Sigmoid colon (tissue), 7 donors: ENCODE results near the gene NADSYN1. TPM values are rescaled to one million over a fixed set of nuclear protein-coding genes. Genes with fewer than 3 reads are reported as not detected.
"Not testable (repeated sequence)": the region's sequence is repeated elsewhere in the genome, so short reads cannot be mapped to it uniquely, and the experiment has no call there.

Source experiments
- DNase-seq: peaks from one replicate; pipeline ENCODE4 v3.0.0-alpha.2; 2019
- H3K27ac ChIP-seq, 4 donors: fragments of 200-600 bp; sonication (generic); one replicate each; pipeline ENCODE4 v1.5.1; 2016 to 2019; ENCODE audit warnings: mild to moderate bottlenecking in 1 of 4
- H3K27me3 ChIP-seq, 3 donors: fragments of 200-600 bp; sonication (generic); one replicate each; pipeline ENCODE4 v1.5.1; 2019; ENCODE audit warnings: mild to moderate bottlenecking in 1 of 3
- H3K36me3 ChIP-seq, 4 donors: fragments of 200-600 bp; sonication (generic); one replicate each; pipeline ENCODE4 v1.5.1; 2016 to 2019
- H3K4me1 ChIP-seq, 4 donors: fragments of 200-600 bp; sonication (generic); one replicate each; pipeline ENCODE4 v1.5.1; 2017 to 2019
- H3K4me3 ChIP-seq, 4 donors: fragments of 200-600 bp; sonication (generic); one replicate each; pipeline ENCODE4 v1.5.1; 2017 to 2019; ENCODE audit warnings: mild to moderate bottlenecking in 2 of 4, moderate library complexity in 1 of 4
- H3K9me3 ChIP-seq, 4 donors: fragments of 200-600 bp in 3 of 4; sonication (generic) in 3 of 4; one replicate each; pipeline versions ENCODE4 v1.5.1 to v1.6.1; 2013 to 2019
- EP300 ChIP-seq, 4 donors: sonication (generic); formaldehyde crosslinking; IDR thresholded peaks; one replicate each; pipeline ENCODE4 v1.6.1; 2017; ENCODE audit warnings: antibody characterized with exemption in 4 of 4
- POLR2A ChIP-seq, 2 donors: fragments of 450-650 bp; IDR thresholded peaks; one replicate each; pipeline ENCODE4 v1.6.1; 2016; ENCODE audit warnings: antibody characterized with exemption in 2 of 2, mild to moderate bottlenecking in 2 of 2, moderate library complexity in 2 of 2
- POLR2AphosphoS5 ChIP-seq, 4 donors: sonication (generic); formaldehyde crosslinking; IDR thresholded peaks; one replicate each; pipeline ENCODE4 v1.6.1; 2017; ENCODE audit warnings: antibody characterized with exemption in 4 of 4
- WGBS, 2 donors: extraction: QIAGEN DNeasy Blood & Tissue Kit; methylation state at CpG; one replicate each; pipeline ENCODE4 v1.1.7; 2013; 5-methylcytosine and 5-hydroxymethylcytosine counted together
- intact Hi-C: fragments of 100-400 bp; cut with DNase I; formaldehyde crosslinking; loops from one replicate; pipeline ENCODE4 v1.15.1; 2023
- polyA plus RNA-seq, 3 donors: library from polyadenylated mRNA; stranded (reverse); fragments of 200-250 nt; gene quantifications; one replicate each; pipeline ENCODE4 v1.2.3, GENCODE V29; 2013
- total RNA-seq, 4 donors: library from RNA; depleted of rRNA; stranded (reverse); fragments of >200 nt; gene quantifications; one replicate each; pipeline ENCODE4 v1.1.0, GENCODE V29; 2016
- TF ChIP-seq, protein P1 (sequence below), 4 experiments: fragments of 450-650 bp in 3 of 4; fragments of 200-600 bp in 1 of 4; IDR thresholded peaks; one replicate each; pipeline ENCODE4 v1.5.1; 2016 to 2019; ENCODE audit warnings: antibody characterized with exemption in 4 of 4, mild to moderate bottlenecking in 3 of 4, moderate library complexity in 2 of 4
- donor health status: healthy with polysubstance abuse.
- donor health status: Bipolar disorder and iron deficiency.
- donor health status: healthy.

Gene NADSYN1
- total and polyA plus RNA-seq, 7 donors: 24.6 to 136 (median 42.5) TPM

DNA sequence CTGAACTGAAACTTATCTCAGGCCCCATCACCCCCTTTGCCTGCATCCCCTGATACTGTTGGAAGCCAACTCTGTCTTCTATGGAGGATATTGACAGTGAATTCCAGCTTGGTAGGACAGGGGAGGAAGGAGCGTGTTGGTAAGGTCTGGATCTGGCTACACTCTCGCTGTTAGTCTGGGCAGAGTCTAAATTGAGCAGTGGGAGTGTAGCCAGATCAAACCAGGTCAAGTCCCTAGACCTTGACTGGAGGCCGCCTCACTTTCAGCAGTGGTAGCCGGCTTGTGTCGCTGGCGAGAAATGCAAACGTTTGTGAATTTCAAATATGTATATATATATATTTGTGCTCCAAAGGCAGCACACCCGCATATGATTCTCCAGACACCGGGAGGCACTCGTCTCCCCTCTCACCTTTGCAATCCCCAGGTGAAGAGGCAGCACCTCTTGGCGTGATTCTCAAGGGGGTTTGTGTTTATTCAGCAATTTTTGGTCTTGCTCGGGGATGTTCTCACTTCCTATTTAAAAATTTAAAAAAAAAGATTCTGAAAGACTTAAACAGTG is 31.5 kb upstream of the NADSYN1 start:
- no peak for DNase-seq
- Histone ChIP-seq H3K4me1 (no peaks in the 10 kb centered on the region), H3K36me3 (no peaks in the 10 kb centered on the region), H3K27ac (no peak overlapping the region), H3K27me3 (peaks cover 0 to 4% (median 0%) of the 10 kb centered on the region in 3 donors), H3K9me3 (no peaks in the 10 kb centered on the region), H3K4me3 (no peak overlapping the region)
- 84 to 85% methylated on average over 12 of the region's 12 CpGs for WGBS, 2 donors
- intact Hi-C loops: no loop called here
- TF ChIP-seq POLR2A (IDR thresholded peaks at IDR 0.05): no peak
- TF ChIP-seq POLR2AphosphoS5 (IDR thresholded peaks at IDR 0.05): no peak
- TF ChIP-seq, protein P1, sequence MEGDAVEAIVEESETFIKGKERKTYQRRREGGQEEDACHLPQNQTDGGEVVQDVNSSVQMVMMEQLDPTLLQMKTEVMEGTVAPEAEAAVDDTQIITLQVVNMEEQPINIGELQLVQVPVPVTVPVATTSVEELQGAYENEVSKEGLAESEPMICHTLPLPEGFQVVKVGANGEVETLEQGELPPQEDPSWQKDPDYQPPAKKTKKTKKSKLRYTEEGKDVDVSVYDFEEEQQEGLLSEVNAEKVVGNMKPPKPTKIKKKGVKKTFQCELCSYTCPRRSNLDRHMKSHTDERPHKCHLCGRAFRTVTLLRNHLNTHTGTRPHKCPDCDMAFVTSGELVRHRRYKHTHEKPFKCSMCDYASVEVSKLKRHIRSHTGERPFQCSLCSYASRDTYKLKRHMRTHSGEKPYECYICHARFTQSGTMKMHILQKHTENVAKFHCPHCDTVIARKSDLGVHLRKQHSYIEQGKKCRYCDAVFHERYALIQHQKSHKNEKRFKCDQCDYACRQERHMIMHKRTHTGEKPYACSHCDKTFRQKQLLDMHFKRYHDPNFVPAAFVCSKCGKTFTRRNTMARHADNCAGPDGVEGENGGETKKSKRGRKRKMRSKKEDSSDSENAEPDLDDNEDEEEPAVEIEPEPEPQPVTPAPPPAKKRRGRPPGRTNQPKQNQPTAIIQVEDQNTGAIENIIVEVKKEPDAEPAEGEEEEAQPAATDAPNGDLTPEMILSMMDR (IDR thresholded peaks at IDR 0.05): no peak
- TF ChIP-seq EP300 (IDR thresholded peaks at IDR 0.05): no peak

DNA sequence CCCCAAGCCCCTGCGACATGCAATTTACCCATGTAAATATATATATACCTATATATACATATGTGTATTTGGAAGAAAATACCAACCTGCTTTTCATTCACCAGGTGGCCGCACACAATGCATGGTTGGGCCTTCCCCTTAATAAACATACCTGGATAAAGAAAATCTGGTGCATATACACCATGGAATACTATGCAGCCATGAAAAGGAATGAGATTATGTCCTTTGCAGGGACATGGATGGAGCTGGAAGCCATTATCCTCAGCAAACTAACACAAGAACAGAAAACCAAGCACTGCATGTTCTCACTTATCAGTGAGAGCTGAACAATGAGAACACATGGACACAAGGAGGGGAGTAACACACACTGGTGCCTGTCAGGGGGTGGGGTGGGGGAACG is 30.7 kb upstream of the NADSYN1 start:
- intact Hi-C loops, H3K36me3 ChIP-seq: not testable (repeated sequence)
- 96 to 97% methylated on average over 3 of the region's 3 CpGs for WGBS, 2 donors

DNA sequence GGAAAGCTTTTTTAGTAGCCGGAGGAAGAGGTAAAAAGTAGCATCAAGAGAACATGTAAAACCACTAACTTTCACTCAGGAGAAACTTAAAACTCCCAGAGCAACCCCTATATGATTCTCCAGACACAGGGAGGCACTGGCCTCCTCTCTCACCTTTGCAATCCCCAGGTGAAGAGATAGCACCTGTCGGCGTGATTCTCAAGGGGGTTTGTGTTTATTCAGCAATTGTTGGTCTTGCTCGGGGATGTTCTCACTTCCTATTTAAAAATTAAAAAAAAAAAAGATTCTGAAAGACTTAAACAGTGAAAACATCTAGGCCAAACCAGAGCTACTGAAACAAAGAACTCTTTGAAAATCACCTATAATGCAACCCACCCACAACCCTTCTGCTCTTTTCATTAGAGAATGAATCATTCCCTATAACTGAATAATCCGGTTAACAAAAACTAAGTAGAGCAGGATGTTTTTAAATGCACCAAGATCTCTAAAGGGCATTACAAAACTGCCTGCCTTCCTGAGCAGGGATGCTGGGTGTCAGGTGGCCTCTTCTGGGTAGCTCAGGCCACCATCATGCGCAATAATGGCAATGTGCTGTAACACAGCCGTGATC is 29.7 kb upstream of the NADSYN1 start:
- peaks cover 0 to 4% (median 0%) of the 10 kb centered on the region in 3 donors for H3K27me3 ChIP-seq
- no peaks in the 10 kb centered on the region for H3K36me3 ChIP-seq
- TF ChIP-seq POLR2A (IDR thresholded peaks at IDR 0.05) (no peak), EP300 (IDR thresholded peaks at IDR 0.05) (no peak), POLR2AphosphoS5 (IDR thresholded peaks at IDR 0.05) (no peak)
- TF ChIP-seq, protein P1 (IDR thresholded peaks at IDR 0.05): no peak
- WGBS, 2 donors: 67 to 78% methylated on average over 7 of the region's 7 CpGs
- no peak overlapping the region for H3K4me3 ChIP-seq
- peaks cover 0 to 2% (median 0%) of the 10 kb centered on the region in 4 donors for H3K9me3 ChIP-seq
- intact Hi-C loops: no loop called here
- no peak for DNase-seq
- no peak overlapping the region for H3K27ac ChIP-seq
- no peaks in the 10 kb centered on the region for H3K4me1 ChIP-seq

More for the DNA sequence above, 30.7 kb upstream of the NADSYN1 start:
- not testable (repeated sequence) for H3K4me3 ChIP-seq, H3K4me1 ChIP-seq, DNase-seq, H3K27ac ChIP-seq, H3K27me3 ChIP-seq, H3K9me3 ChIP-seq

DNA sequence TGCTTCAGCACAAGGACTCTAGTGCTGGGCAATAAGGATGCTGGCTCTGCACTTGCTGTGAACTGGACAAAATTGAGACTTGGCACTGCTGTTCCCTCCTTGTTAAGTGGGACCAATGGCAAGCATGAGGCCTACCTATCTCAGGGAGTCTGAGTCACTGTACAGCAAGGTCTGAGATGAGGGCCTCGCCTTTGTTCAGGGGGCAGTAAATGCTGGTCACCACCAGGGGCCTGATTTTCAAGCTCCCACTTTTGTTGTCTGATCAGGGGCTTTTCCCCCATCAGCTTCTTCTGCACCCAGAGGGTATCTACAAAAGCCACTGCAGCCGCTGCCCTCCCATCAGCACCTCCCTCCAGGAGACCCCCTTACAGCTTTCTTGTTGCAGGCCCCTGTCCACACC is 27.6 kb upstream of the NADSYN1 start:
- intact Hi-C loops: no loop called here
- Histone ChIP-seq H3K9me3 (peaks cover 0 to 2% (median 0%) of the 10 kb centered on the region in 4 donors), H3K4me3 (no peak overlapping the region), H3K36me3 (no peaks in the 10 kb centered on the region), H3K27me3 (peaks cover 0 to 4% (median 0%) of the 10 kb centered on the region in 3 donors), H3K4me1 (no peaks in the 10 kb centered on the region), H3K27ac (no peak overlapping the region)
- no peak for TF ChIP-seq POLR2AphosphoS5 (IDR thresholded peaks at IDR 0.05)
- DNase-seq: no peak
- WGBS, 2 donors: 90 to 93% methylated on average over 2 of the region's 2 CpGs

DNA sequence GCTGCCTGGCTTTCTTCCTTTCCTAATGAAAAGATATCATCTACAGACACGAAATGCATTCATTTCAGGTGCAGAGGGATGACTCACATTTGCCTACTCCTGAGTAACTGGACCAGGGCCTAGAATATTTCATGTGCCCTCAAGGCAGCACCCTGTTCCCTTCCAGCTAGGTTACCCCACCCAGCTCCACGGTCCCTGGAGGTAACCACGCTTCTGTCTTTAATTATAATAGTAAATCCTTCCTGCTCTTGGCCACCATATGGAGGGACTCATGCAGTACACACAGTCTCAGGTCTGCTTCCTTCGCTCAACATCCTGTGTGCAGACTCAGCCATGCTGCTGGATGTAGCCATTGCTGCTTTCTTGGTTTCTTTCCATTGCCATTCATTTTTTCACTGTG is 27.1 kb upstream of the NADSYN1 start:
- intact Hi-C loops: no loop called here
- no peak for TF ChIP-seq POLR2AphosphoS5 (IDR thresholded peaks at IDR 0.05)
- TF ChIP-seq, protein P1 (IDR thresholded peaks at IDR 0.05): no peak
- TF ChIP-seq EP300 (IDR thresholded peaks at IDR 0.05): no peak
- TF ChIP-seq POLR2A (IDR thresholded peaks at IDR 0.05): no peak
- Histone ChIP-seq H3K27me3 (peaks cover 0 to 4% (median 0%) of the 10 kb centered on the region in 3 donors), H3K9me3 (peaks cover 0 to 2% (median 0%) of the 10 kb centered on the region in 4 donors), H3K4me1 (no peaks in the 10 kb centered on the region), H3K4me3 (no peak overlapping the region), H3K36me3 (no peaks in the 10 kb centered on the region), H3K27ac (no peak overlapping the region)
- WGBS, 2 donors: 62 to 70% methylated on average over 4 of the region's 4 CpGs
- DNase-seq: no peak
